ENCODE data around the gene SIMC1. TPM values are rescaled to one million over a fixed set of nuclear protein-coding genes. Genes with fewer than 3 reads are reported as not detected.
A peak's percentile ranks its signal among the peaks of the same experiment; 100 is the strongest.
"Not testable (repeated sequence)": the region's sequence is repeated elsewhere in the genome, so short reads cannot be mapped to it uniquely, and the experiment has no call there.

SIMC1 gene
- total RNA-seq, 1 experiment from 2014 or later = 17.7 TPM

DNA sequence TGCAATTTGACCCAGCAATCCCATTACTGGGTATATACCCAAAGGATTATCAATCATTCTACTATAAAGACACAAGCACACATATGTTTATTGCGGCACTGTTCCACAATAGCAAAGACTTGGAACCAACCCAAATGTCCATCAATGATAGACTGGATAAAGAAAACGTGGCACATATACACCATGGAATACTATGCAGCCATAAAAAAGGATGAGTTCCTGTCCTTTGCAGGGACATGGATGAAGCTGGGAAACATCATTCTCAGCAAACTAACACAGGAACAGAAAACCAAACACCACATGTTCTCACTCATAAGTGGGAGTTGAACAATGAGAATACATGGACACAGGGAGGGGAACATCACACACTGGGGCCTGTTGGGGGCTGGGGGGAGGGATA is 39.9 kb upstream of the SIMC1 start:
- H3T11ph ChIP-seq (ENCODE audit: low read length); H3K23me2 ChIP-seq (ENCODE audit: insufficient read length, low read depth, low read length, poor library complexity, severe bottlenecking); H3K9ac ChIP-seq (ENCODE audit: extremely low read depth, insufficient read length, low read length); H3K79me2 ChIP-seq (ENCODE audit: insufficient read depth, low read length); H3K14ac ChIP-seq (ENCODE audit: insufficient read depth, low read length); H3K9me3 Mint-ChIP-seq; H3K18ac ChIP-seq (ENCODE audit: insufficient read length, low read depth, low read length); H3K27ac ChIP-seq (ENCODE audit: insufficient read length, low read depth, low read length); DNase-seq; H3K56ac ChIP-seq (ENCODE audit: insufficient read length, low read depth, low read length); H2BK12ac ChIP-seq (ENCODE audit: insufficient read length, low read depth, low read length); H4K5ac ChIP-seq (ENCODE audit: insufficient read length, low read depth, low read length); H3K36me3 Mint-ChIP-seq (ENCODE audit: insufficient read depth in 1 of 3, low read depth in 3 of 3); H4K91ac ChIP-seq (ENCODE audit: insufficient read length, low read depth, low read length); H2AFZ ChIP-seq (ENCODE audit: low read length); H2BK120ac ChIP-seq (ENCODE audit: low read depth, low read length, poor library complexity, severe bottlenecking); H3K27me3 ChIP-seq (ENCODE audit: insufficient read depth, low read length); H4K8ac ChIP-seq (replicated peaks; ENCODE audit: insufficient read length, low read depth, low read length); H3K4me2 ChIP-seq (ENCODE audit: insufficient read depth, insufficient read length, low read length); H2BK5ac ChIP-seq (ENCODE audit: insufficient read length, low read length); H3K9me3 ChIP-seq (ENCODE audit: control insufficient read depth, low read depth, low read length); H3K4ac ChIP-seq (ENCODE audit: low read depth, low read length); H3K4me1 ChIP-seq (ENCODE audit: insufficient read depth, low read length); H2AK5ac ChIP-seq (ENCODE audit: insufficient read length, low read length); H4K20me1 ChIP-seq (ENCODE audit: control insufficient read depth, insufficient read depth, insufficient read length); H3K79me1 ChIP-seq (ENCODE audit: insufficient read depth, low read depth, low read length, poor library complexity, severe bottlenecking); H3K27ac Mint-ChIP-seq; H2BK15ac ChIP-seq (ENCODE audit: low read depth, low read length); H3K23ac ChIP-seq (ENCODE audit: insufficient read length, low read depth, low read length); H2BK20ac ChIP-seq (ENCODE audit: low read depth, low read length, poor library complexity, severe bottlenecking): not testable (repeated sequence)
- peaks cover 62% of the 10 kb centered on the region for H3K27me3 Mint-ChIP-seq (ENCODE audit: low read depth)
- peaks cover 12 to 17% of the 10 kb centered on the region in 2 experiments for H3K4me1 Mint-ChIP-seq
- H3K4me3 Mint-ChIP-seq = peak overlapping the region; percentile 74 to 85; a peak in 3 of 5 replicates
- WGBS (ENCODE audit: extremely low coverage, insufficient read length, low lambda C conversion rate) = no CpG with 5 or more reads among the region's 2 CpGs

DNA sequence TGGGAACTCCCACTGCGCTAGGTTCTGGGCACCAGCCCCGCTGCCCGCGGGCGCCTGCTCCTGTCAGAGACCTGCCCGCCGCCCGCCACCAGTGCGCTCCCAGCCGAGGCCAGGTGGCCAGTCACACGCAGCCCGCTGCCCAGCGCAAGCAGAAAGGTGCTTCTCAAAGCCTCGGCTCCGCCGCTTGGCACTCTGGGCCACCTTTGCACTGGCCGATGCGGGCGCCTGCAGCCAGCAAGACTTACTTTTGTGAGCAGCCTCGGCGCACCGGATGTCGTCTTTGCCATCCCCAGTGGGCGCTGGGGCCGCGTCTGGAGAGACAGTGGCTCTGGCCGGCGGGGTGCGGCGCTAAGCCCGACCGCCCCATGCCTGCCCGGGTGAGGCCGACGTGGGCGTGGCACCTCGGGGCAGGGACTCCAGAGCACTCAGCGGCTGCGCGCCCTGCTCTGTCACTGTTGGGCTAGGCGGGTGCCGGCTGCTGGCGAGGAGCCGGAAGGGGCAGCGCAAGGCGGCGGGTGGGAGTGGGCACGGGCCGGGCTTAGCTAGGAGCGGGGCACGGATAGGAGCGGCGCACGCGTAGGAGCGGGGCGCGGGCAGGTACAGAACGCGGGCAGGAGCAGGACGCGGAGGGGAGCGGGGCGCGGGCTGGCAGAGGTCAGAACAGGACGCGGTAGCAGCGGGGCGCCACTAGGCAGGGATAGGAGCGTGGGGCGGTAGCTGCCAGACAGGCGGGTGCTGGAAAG is 39.1 kb upstream of the SIMC1 start:
- H3K23ac ChIP-seq (ENCODE audit: insufficient read length, low read depth, low read length); H3K18ac ChIP-seq (ENCODE audit: insufficient read length, low read depth, low read length); H4K91ac ChIP-seq (ENCODE audit: insufficient read length, low read depth, low read length); H3K9ac ChIP-seq (ENCODE audit: extremely low read depth, insufficient read length, low read length); H2BK15ac ChIP-seq (ENCODE audit: low read depth, low read length); H4K20me1 ChIP-seq (ENCODE audit: control insufficient read depth, insufficient read depth, insufficient read length); H3K27ac ChIP-seq (ENCODE audit: insufficient read length, low read depth, low read length); H4K5ac ChIP-seq (ENCODE audit: insufficient read length, low read depth, low read length); H3K14ac ChIP-seq (ENCODE audit: insufficient read depth, low read length); H2BK20ac ChIP-seq (ENCODE audit: low read depth, low read length, poor library complexity, severe bottlenecking); H2AFZ ChIP-seq (ENCODE audit: low read length); H3K79me1 ChIP-seq (ENCODE audit: insufficient read depth, low read depth, low read length, poor library complexity, severe bottlenecking); H3K4me1 ChIP-seq (ENCODE audit: insufficient read depth, low read length); H3K27me3 ChIP-seq (ENCODE audit: insufficient read depth, low read length); H3K9me3 ChIP-seq (ENCODE audit: control insufficient read depth, low read depth, low read length); H3K4ac ChIP-seq (ENCODE audit: low read depth, low read length); H3T11ph ChIP-seq (ENCODE audit: low read length); H4K8ac ChIP-seq (replicated peaks; ENCODE audit: insufficient read length, low read depth, low read length); H2BK12ac ChIP-seq (ENCODE audit: insufficient read length, low read depth, low read length); H3K9me3 Mint-ChIP-seq; H3K23me2 ChIP-seq (ENCODE audit: insufficient read length, low read depth, low read length, poor library complexity, severe bottlenecking); H2BK5ac ChIP-seq (ENCODE audit: insufficient read length, low read length); H3K56ac ChIP-seq (ENCODE audit: insufficient read length, low read depth, low read length); H3K79me2 ChIP-seq (ENCODE audit: insufficient read depth, low read length); H3K36me3 Mint-ChIP-seq (ENCODE audit: insufficient read depth in 1 of 3, low read depth in 3 of 3); H2AK5ac ChIP-seq (ENCODE audit: insufficient read length, low read length); H2BK120ac ChIP-seq (ENCODE audit: low read depth, low read length, poor library complexity, severe bottlenecking); H3K27ac Mint-ChIP-seq: not testable (repeated sequence)
- peaks cover 12 to 17% of the 10 kb centered on the region in 2 experiments for H3K4me1 Mint-ChIP-seq
- peaks cover 53% of the 10 kb centered on the region for H3K27me3 Mint-ChIP-seq (ENCODE audit: low read depth)
- peak overlapping the region; percentile 10 for H3K4me2 ChIP-seq (ENCODE audit: insufficient read depth, insufficient read length, low read length)
- peak overlapping the region; percentile 74 to 85 for H3K4me3 Mint-ChIP-seq
- DNase-seq = peak; percentile 47
- no CpG with 5 or more reads among the region's 72 CpGs for WGBS (ENCODE audit: extremely low coverage, insufficient read length, low lambda C conversion rate)
